ENCODE results near the gene DNLZ.
"Not testable (repeated sequence)": the region's sequence is repeated elsewhere in the genome, so short reads cannot be mapped to it uniquely, and the experiment has no call there.

DNLZ gene

DNA sequence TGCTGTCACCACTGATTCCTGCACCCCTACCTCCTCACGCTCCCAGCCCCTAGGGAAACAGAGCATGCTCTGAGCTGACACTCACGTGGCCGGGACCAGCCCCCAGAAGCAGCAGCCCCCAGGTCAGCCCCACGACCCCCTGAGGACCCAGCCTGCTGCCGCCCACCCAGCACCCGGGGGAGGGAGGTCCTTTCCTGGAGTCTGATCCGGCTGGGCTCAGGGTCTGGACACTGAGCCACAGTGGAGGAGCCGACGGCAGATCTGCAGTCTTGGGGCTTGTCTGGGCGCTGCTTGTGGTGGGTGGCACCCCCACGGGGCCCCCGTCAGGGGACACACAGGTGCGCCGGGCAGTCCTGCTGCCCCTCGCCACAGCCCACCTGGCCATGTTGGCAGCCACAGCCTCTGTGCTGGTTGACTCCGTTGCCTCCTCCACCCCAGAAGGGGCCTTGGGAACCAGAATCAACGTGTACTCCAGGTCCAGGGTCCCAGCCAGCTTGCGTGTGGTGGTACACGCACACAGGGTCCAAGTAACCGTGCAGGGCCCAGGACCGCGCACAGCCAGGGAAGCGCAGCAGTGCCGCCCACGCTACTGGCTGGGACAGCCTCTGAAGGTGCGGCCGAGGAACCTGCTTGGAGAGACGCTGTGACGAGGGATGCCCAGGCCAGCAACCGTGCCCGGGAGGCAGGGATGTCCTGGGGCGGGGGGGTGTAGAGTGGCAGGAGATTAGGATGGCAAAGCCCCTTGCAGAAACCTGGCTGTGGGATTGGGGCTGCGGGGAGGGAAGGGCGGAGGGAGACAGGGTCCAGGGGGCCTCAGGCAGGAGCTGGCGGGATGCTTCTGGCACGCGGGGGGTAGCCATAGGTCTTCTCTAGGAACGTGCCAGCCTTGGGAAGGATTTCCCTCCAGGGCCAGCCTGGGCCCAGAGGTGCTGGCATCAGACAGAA is 3.5 kb downstream of the DNLZ start:
- DNase-seq (ENCODE audit: low spot score): no peak

GRCh38 chr9:136358888-136359287 is 4.7 kb downstream of the DNLZ start:
- no peak for DNase-seq (ENCODE audit: low spot score)

- no peak for DNase-seq (ENCODE audit: low spot score)
These were observed 5.5 kb downstream of the DNLZ start for GRCh38 chr9:136358016-136358415.

DNA sequence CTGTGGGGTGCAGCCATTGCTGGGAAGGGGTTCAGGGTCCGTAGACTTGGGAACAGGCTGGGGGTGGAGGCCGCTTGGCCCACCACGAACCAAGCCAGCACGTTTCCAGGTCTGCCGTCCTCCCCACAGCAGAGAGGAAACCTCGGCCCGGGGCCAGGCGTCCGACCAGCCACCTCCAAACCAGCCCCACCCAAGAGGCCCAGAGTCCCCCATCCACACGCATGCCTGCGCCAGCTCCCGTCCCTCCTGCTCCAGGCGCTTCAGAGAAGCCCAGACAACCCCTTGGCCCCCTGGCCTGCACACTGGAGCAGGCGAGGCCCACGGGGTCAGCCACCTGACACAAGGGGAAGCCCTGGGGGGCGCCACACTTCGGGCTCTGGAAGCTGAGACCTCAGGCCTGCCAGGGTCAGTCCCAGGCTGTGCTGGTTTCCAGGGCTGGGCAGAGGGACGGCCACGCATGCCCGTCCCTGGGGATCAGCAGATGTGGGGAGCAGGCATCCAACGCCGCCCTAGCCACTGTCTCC is 6.3 kb downstream of the DNLZ start:
- DNase-seq (ENCODE audit: low spot score): no peak

- DNase-seq (ENCODE audit: low spot score): no peak
These were observed 7.7 kb downstream of the DNLZ start for GRCh38 chr9:136355616-136356557.

DNA sequence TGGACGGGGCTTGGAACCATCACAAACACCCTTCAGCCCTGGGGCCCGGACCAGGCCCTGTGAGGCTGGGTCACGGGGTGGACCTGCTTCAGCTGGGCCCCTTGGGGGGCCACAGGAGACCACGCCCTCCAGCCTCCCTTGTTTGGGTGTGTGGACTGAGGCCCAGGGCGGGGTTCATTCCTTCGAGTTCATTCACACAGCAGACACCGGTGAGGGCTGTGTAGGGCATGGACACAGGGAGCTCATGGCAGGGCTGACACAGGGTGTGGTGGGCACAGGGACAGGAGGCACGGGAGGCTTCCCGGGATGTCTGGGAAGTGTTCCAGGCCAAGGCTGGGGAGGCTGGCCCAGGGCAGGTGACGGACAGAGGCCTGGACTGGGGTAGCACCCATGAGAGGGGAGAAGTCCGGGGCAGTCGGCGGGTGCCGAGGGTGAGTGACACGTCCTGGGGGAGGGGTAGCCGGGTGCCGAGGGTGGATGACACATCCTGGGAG is 8.9 kb downstream of the DNLZ start:
- no peak for DNase-seq (ENCODE audit: low spot score)

DNA sequence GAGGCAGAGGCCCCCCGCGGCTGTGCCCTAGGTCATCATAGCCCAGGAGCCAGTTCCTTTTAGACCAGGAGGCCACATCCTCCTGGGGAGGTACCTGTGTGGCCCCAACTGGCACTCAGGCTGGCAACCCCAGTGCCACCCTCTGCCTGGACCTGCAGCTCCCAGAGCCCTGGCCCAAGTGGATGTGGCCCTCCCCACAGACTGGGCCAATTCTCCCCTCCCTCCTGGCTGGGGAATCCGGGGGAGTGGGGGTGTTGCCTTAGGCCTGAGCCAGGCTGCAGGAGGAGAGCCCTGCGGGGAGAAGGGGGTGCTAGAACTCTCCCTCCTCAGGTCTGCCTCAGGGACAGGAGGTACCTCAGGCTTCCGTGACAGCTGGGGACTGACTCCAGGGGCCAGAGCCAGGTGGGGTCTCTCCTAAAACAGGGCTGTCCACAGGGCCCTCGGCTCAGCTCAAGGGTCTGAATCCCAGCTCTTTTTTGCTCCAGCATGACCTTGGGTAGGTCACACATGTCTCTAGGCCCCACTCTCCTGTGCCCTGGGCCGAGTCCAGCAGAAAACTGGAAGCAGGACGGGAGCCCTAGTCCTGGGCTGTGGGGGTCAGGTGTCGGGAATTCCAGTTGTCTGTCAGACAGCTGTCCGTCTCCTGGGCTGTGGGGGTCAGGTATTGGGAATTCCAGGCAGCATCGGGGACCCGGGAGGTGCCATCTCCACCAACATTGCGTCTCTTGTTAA is 9.6 kb downstream of the DNLZ start:
- DNase-seq (ENCODE audit: low spot score): no peak

GRCh38 chr9:136353088-136353487 is 10.5 kb downstream of the DNLZ start:
- DNase-seq (ENCODE audit: low spot score): no peak

GRCh38 chr9:136352682-136353081 is 10.9 kb downstream of the DNLZ start:
- peak; percentile 51 for DNase-seq (ENCODE audit: low spot score)

GRCh38 chr9:136351868-136352267 is 11.7 kb downstream of the DNLZ start:
- DNase-seq (ENCODE audit: low spot score): not testable (repeated sequence)

GRCh38 chr9:136351252-136351800 is 12.2 kb downstream of the DNLZ start:
- DNase-seq (ENCODE audit: low spot score): no peak

GRCh38 chr9:136349546-136349945 is 14.0 kb downstream of the DNLZ start:
- DNase-seq (ENCODE audit: low spot score): no peak

GRCh38 chr9:136348691-136349090 is 14.9 kb downstream of the DNLZ start:
- DNase-seq (ENCODE audit: low spot score): no peak

GRCh38 chr9:136347472-136348256 is 15.9 kb downstream of the DNLZ start:
- no peak for DNase-seq (ENCODE audit: low spot score)

- DNase-seq (ENCODE audit: low spot score): no peak
These were observed 16.5 kb downstream of the DNLZ start for GRCh38 chr9:136346927-136347465.

GRCh38 chr9:136346157-136346481 is 17.4 kb downstream of the DNLZ start:
- DNase-seq (ENCODE audit: low spot score): no peak

DNA sequence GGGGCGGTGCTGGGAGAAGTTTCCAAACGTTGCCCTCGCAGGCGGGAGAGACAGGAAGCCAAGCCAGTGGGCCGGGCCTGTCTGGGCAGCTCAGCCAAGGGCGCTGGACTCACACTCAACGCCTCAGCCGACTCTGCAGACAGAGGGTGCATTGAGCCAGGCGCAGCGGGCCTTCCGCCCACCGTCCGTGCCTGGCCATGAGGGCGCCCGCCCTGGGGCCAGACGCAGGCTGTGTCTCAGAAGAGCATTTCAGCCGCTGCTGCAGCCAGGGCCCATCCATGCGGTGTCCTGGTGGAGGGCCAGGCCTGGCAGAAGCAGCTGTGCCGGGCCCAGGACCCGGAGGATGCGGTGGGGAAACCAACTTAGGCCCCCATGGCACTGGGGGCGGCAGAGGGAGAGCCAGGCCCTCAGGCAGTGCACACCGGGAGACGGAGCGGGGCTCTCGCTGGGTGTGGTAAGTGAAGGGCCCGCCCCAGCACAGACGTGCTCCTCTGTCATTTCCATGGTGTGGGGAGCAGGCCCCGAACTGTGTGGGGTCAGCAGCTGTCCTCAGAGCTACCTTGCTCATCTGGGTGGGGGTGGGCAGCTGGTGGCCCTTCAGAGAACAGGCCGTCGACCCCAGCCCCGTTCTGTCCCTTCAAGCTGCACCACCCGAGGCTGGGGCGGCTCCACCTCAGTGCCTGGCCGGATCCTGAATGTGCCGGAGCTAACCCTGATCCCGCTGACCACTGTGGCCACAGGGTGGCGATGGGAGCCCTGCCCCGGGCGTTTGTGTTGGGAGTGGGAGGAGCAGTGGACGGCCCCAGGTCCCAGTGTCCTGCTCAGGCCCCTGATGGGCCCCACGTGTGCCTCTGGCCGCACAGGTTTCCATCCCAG is 18.0 kb downstream of the DNLZ start:
- peak; percentile 94 for DNase-seq (ENCODE audit: low spot score)

GRCh38 chr9:136344544-136345280 is 18.8 kb downstream of the DNLZ start:
- DNase-seq (ENCODE audit: low spot score): no peak

DNA sequence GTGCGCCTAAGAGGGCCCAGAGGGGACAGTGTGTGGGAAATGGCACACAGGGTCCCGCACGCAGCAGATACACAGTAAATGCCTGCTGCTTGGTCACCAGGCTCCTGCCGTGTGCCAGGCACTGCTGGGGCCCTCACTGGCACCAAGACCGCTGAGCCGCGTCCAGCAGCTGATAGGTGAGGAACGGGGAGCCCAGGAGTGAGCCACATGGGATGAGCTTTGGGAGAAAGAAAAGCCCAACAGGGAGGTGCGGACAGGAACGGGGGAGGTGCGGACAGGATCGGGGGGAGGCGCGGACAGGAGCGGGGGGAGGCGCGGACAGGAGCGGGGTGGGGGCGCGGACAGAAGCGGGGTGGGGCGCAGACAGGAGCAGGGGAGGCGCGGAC is 19.7 kb downstream of the DNLZ start:
- DNase-seq (ENCODE audit: low spot score): no peak
